HepG2 (cell line): ENCODE results near the gene CITED2. TPM values are rescaled to one million over a fixed set of nuclear protein-coding genes. Genes with fewer than 3 reads are reported as not detected.
A peak's percentile ranks its signal among the peaks of the same experiment; 100 is the strongest.

Experiments used
- ELF1 ChIP-seq: sonication (generic); formaldehyde crosslinking; IDR thresholded peaks from 2 replicates; pipeline ENCODE4 v1.4.0; 2020; ENCODE audit warnings: missing genetic modification reagents
- ERF ChIP-seq: IDR thresholded peaks from 2 replicates; pipeline ENCODE4 v1.6.1; 2018; ENCODE audit warnings: missing biosample characterization, missing genetic modification reagents
- FOXA1 ChIP-seq, 2 experiments: fragments of 450-650 bp in 1 of 2; sonication (generic) in 1 of 2; formaldehyde crosslinking in 1 of 2; IDR thresholded peaks; 2 replicates each; pipeline versions ENCODE4 v1.4.0 to v1.6.1; 2016 to 2020; ENCODE audit warnings: missing genetic modification reagents in 1 of 2
- KDM4B ChIP-seq: sonication (generic); formaldehyde crosslinking; IDR thresholded peaks from 2 replicates; pipeline ENCODE4 v1.4.0; 2020; ENCODE audit warnings: missing genetic modification reagents
- KLF11 ChIP-seq: IDR thresholded peaks from 2 replicates; pipeline ENCODE4 v1.6.1; 2016; ENCODE audit warnings: missing compliant biosample characterization
- MEF2D ChIP-seq: sonication (generic); formaldehyde crosslinking; IDR thresholded peaks from 2 replicates; pipeline ENCODE4 v1.5.1; 2020; ENCODE audit warnings: mild to moderate bottlenecking, missing genetic modification reagents
- MIER2 ChIP-seq: IDR thresholded peaks from 2 replicates; pipeline ENCODE4 v1.6.1; 2016; ENCODE audit warnings: missing biosample characterization, missing genetic modification reagents
- PAWR ChIP-seq: sonication (generic); formaldehyde crosslinking; IDR thresholded peaks from 2 replicates; pipeline ENCODE4 v1.4.0; 2020; ENCODE audit warnings: missing genetic modification reagents, mild to moderate bottlenecking, borderline replicate concordance
- PHF20 ChIP-seq: sonication (generic); formaldehyde crosslinking; IDR thresholded peaks from 2 replicates; pipeline ENCODE4 v1.5.0; 2020; ENCODE audit warnings: mild to moderate bottlenecking, missing genetic modification reagents
- ZBTB1 ChIP-seq: sonication (generic); formaldehyde crosslinking; IDR thresholded peaks from 2 replicates; pipeline ENCODE4 v1.4.0; 2020; ENCODE audit warnings: missing genetic modification reagents, borderline replicate concordance
- ZBTB7B ChIP-seq: sonication (generic); formaldehyde crosslinking; IDR thresholded peaks from 2 replicates; pipeline ENCODE4 v1.4.0; 2020; ENCODE audit warnings: missing genetic modification reagents
- ZEB1 ChIP-seq: IDR thresholded peaks from 2 replicates; pipeline ENCODE4 v1.6.1; 2012; ENCODE audit warnings: mild to moderate bottlenecking, low read depth, inconsistent platforms; ENCODE audit not compliant: insufficient replicate concordance
- ZNF343 ChIP-seq: sonication (generic); formaldehyde crosslinking; IDR thresholded peaks from 2 replicates; pipeline ENCODE4 v1.4.0; 2020; ENCODE audit warnings: mild to moderate bottlenecking, missing genetic modification reagents
- ZNF432 ChIP-seq: sonication (generic); formaldehyde crosslinking; IDR thresholded peaks from 2 replicates; pipeline ENCODE4 v1.5.0; 2020; ENCODE audit warnings: missing genetic modification reagents, mild to moderate bottlenecking, borderline replicate concordance
- ZNF441 ChIP-seq: sonication (generic); formaldehyde crosslinking; IDR thresholded peaks from 2 replicates; pipeline ENCODE4 v1.7.0; 2021; ENCODE audit warnings: missing genetic modification reagents, borderline replicate concordance
- ZNF547 ChIP-seq: sonication (generic); formaldehyde crosslinking; IDR thresholded peaks from 2 replicates; pipeline ENCODE4 v1.5.1; 2020; ENCODE audit warnings: mild to moderate bottlenecking, missing genetic modification reagents
- ZNF562 ChIP-seq: sonication (generic); formaldehyde crosslinking; IDR thresholded peaks from 2 replicates; pipeline ENCODE4 v1.8.0; 2022; ENCODE audit warnings: missing genetic modification reagents, borderline replicate concordance
- ZNF563 ChIP-seq: sonication (generic); formaldehyde crosslinking; IDR thresholded peaks from 2 replicates; pipeline ENCODE4 v1.8.0; 2022; ENCODE audit warnings: mild to moderate bottlenecking, moderate library complexity, missing genetic modification reagents
- ZNF605 ChIP-seq: sonication (generic); formaldehyde crosslinking; IDR thresholded peaks from 2 replicates; pipeline ENCODE4 v1.8.0; 2022; ENCODE audit warnings: mild to moderate bottlenecking, missing genetic modification reagents
- ZNF644 ChIP-seq: IDR thresholded peaks from 2 replicates; pipeline ENCODE4 v1.6.1; 2016; ENCODE audit warnings: low read depth
- ZNF660 ChIP-seq: sonication (generic); formaldehyde crosslinking; IDR thresholded peaks from 2 replicates; pipeline ENCODE4 v1.5.1; 2020; ENCODE audit warnings: mild to moderate bottlenecking, low read depth, missing genetic modification reagents, borderline replicate concordance
- polyA plus RNA-seq, 8 experiments: library from polyadenylated mRNA; depleted of rRNA in 3 of 8; stranded (reverse) in 7 of 8; unstranded in 1 of 8; fragments of >200 nt; fragmentation: Illumina TruSeq in 4 of 8; extraction: Trizol in 4 of 8; gene quantifications; 2 replicates each; pipeline versions ENCODE4 v1.2.1 to v1.2.3, GENCODE V29; 2011 to 2016; ENCODE audit warnings: low read depth in 4 of 8, missing spikeins in 1 of 8, mixed read lengths in 1 of 8; ENCODE audit not compliant: insufficient read depth in 1 of 8
- total RNA-seq, 5 experiments: library from RNA; depleted of rRNA; stranded (reverse); fragments of >200 nt; fragmentation: Illumina TruSeq; extraction: Trizol; gene quantifications; 2 replicates each; pipeline ENCODE4 v1.2.3, GENCODE V29; 2016; ENCODE audit warnings: low read depth in 1 of 5
- TF ChIP-seq, protein P1 (sequence below): IDR thresholded peaks from 2 replicates; pipeline ENCODE4 v1.6.1; 2016; ENCODE audit warnings: mild to moderate bottlenecking
- TF ChIP-seq, protein P2 (sequence below): sonication (generic); formaldehyde crosslinking; IDR thresholded peaks from 2 replicates; pipeline ENCODE4 v1.4.0; 2020; ENCODE audit warnings: mild to moderate bottlenecking, missing genetic modification reagents, borderline replicate concordance
- TF ChIP-seq, protein P3 (sequence below): sonication (generic); formaldehyde crosslinking; IDR thresholded peaks from 2 replicates; pipeline ENCODE4 v1.5.0; 2020; ENCODE audit warnings: missing genetic modification reagents, mild to moderate bottlenecking, borderline replicate concordance

Gene CITED2
- total and polyA plus RNA-seq, 2 of the 13 experiments (the other 11 are each of a cell fraction or from before 2014, with no cell fraction given) = 17.6 to 57.2 TPM

DNA sequence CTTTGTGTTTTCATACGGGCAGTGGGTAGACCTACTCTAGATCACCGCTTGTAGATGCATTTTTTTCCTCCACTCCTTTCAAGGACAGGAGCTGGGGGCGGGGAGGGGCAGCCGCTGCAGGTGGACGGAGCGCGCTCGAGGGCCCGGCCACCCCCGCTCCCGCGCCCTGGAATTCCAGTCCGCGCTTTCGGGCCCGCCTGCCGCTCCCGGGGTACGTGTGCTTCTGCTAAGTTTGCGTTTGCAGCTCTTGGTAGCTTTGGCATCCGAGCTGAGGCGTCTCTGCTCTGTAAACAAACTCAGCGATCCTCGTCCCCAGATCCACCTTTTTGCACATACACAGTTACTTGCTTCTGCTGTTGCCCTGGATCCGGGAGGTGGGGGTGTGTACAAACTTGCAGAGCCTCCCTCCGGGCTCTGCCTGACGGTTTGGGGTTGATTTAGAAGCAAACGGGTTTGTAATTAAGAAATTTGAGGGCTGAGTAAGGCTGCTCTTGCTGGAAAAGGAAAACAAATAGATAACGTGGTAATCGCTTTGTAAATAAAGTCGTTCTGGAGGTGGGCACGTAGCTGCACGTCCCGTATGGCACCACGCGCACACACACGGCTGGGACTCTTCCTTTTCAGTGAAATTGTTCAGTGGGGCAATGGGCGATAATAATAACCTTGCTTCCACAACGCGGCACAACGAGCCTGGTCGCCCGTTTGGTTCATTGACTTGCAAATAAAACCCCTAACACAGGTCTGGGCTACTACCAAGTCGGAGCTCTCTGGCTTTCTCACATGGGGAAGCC lies 973 bp upstream of the CITED2 start (continued):
- TF ChIP-seq, protein P1, sequence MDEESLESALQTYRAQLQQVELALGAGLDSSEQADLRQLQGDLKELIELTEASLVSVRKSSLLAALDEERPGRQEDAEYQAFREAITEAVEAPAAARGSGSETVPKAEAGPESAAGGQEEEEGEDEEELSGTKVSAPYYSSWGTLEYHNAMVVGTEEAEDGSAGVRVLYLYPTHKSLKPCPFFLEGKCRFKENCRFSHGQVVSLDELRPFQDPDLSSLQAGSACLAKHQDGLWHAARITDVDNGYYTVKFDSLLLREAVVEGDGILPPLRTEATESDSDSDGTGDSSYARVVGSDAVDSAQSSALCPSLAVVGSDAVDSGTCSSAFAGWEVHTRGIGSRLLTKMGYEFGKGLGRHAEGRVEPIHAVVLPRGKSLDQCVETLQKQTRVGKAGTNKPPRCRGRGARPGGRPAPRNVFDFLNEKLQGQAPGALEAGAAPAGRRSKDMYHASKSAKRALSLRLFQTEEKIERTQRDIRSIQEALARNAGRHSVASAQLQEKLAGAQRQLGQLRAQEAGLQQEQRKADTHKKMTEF (CRISPR knock-in tag) = peak; percentile 86
- no peak; the same call in 1 of the 2 replicates for TF ChIP-seq ZNF605 (CRISPR knock-in tag)
- TF ChIP-seq PAWR (CRISPR knock-in tag) = peak; percentile 92; the same call in 1 of the 2 replicates
- peak; percentile 42 for TF ChIP-seq ZEB1
- no peak for TF ChIP-seq ZNF562
- peak; percentile 91; the same call in 1 of the 2 replicates for TF ChIP-seq KDM4B (CRISPR knock-in tag)
- TF ChIP-seq MEF2D (CRISPR knock-in tag) = peak; percentile 82
- TF ChIP-seq ZNF547 (CRISPR knock-in tag) = no peak
- no peak; the same call in 1 of the 2 replicates for TF ChIP-seq ELF1 (CRISPR knock-in tag)
- TF ChIP-seq ZNF660 (CRISPR knock-in tag) = no peak
- TF ChIP-seq KLF11 = peak; percentile 97
- TF ChIP-seq, protein P2, sequence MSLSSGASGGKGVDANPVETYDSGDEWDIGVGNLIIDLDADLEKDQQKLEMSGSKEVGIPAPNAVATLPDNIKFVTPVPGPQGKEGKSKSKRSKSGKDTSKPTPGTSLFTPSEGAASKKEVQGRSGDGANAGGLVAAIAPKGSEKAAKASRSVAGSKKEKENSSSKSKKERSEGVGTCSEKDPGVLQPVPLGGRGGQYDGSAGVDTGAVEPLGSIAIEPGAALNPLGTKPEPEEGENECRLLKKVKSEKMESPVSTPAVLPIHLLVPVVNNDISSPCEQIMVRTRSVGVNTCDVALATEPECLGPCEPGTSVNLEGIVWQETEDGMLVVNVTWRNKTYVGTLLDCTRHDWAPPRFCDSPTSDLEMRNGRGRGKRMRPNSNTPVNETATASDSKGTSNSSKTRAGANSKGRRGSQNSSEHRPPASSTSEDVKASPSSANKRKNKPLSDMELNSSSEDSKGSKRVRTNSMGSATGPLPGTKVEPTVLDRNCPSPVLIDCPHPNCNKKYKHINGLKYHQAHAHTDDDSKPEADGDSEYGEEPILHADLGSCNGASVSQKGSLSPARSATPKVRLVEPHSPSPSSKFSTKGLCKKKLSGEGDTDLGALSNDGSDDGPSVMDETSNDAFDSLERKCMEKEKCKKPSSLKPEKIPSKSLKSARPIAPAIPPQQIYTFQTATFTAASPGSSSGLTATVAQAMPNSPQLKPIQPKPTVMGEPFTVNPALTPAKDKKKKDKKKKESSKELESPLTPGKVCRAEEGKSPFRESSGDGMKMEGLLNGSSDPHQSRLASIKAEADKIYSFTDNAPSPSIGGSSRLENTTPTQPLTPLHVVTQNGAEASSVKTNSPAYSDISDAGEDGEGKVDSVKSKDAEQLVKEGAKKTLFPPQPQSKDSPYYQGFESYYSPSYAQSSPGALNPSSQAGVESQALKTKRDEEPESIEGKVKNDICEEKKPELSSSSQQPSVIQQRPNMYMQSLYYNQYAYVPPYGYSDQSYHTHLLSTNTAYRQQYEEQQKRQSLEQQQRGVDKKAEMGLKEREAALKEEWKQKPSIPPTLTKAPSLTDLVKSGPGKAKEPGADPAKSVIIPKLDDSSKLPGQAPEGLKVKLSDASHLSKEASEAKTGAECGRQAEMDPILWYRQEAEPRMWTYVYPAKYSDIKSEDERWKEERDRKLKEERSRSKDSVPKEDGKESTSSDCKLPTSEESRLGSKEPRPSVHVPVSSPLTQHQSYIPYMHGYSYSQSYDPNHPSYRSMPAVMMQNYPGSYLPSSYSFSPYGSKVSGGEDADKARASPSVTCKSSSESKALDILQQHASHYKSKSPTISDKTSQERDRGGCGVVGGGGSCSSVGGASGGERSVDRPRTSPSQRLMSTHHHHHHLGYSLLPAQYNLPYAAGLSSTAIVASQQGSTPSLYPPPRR (CRISPR knock-in tag) = peak; percentile 89; the same call in 1 of the 2 replicates
- peak; percentile 82 for TF ChIP-seq ZBTB7B (CRISPR knock-in tag)
- peak; percentile 93; the same call in 1 of the 2 replicates for TF ChIP-seq ZNF343 (CRISPR knock-in tag)
- TF ChIP-seq ZNF644 (CRISPR knock-in tag) = peak; percentile 48; the same call in 1 of the 2 replicates
- peak; percentile 66; the same call in 1 of the 2 replicates for TF ChIP-seq ZBTB1 (CRISPR knock-in tag)
- no peak for TF ChIP-seq ZNF563 (CRISPR knock-in tag)
- no peak for TF ChIP-seq PHF20 (CRISPR knock-in tag)
- TF ChIP-seq ERF = peak; percentile 96
- TF ChIP-seq, protein P3, sequence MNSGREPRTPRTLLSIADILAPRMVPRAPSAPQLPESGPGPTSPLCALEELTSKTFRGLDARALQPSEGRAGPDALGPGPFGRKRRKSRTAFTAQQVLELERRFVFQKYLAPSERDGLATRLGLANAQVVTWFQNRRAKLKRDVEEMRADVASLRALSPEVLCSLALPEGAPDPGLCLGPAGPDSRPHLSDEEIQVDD = no peak
- no peak for TF ChIP-seq FOXA1 (IDR thresholded peaks at IDR 0.05)
- peak; percentile 95 for TF ChIP-seq FOXA1 (CRISPR knock-in tag; IDR thresholded peaks at IDR 0.05)
- peak; percentile 76; the same call in 1 of the 2 replicates for TF ChIP-seq ZNF441 (CRISPR knock-in tag)
- peak; percentile 63; the same call in 1 of the 2 replicates for TF ChIP-seq MIER2 (CRISPR knock-in tag)
- 0 out of 2 replicates have a peak, but pooled peaks have one; percentile 81 for TF ChIP-seq ZNF432 (CRISPR knock-in tag)
